Measurements from ENCODE around the gene LRBA. TPM values are rescaled to one million over a fixed set of nuclear protein-coding genes. Genes with fewer than 3 reads are reported as not detected.

The LRBA gene
- total and polyA plus RNA-seq, 2 of the 4 experiments (the other 2 are of a cell fraction): 10.2 to 51.6 TPM

DNA sequence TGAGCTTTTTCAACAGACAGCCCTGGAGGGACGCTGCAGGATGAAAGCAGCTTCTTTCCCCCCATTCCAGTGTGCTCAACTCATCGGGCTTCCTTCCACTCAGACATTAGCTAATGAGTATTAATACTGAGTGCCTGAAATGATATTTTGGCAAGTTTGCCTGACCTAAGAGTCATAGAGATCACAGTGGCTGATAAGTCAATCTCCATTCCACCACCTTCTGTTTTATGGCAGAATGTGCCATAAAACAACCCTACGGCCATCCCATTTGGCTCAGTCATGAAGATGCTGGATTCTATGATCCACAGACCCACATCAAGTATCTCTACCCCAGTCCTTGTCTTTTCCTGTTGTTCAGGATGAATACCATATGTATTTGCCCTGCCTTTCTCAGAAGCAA is 481.4 kb downstream of the LRBA start:
- H4K20me1 ChIP-seq (ENCODE audit: insufficient read depth, low read length): no peaks in the 10 kb centered on the region
- H3K36me3 ChIP-seq (ENCODE audit: control insufficient read depth, insufficient read depth, low read length): no peaks in the 10 kb centered on the region
- H2BK20ac ChIP-seq (ENCODE audit: low read depth, low read length): no peak overlapping the region
- TF ChIP-seq MAFK (IDR thresholded peaks at IDR 0.05; ENCODE audit: low read depth, low read length): no peak
- TF ChIP-seq NFE2L2 (IDR thresholded peaks at IDR 0.05; ENCODE audit: low read depth, low read length): no peak
- no peak for TF ChIP-seq CEBPB (IDR thresholded peaks at IDR 0.05; ENCODE audit: low read depth, low read length)
- TF ChIP-seq RCOR1 (IDR thresholded peaks at IDR 0.05; ENCODE audit: insufficient replicate concordance, low read length): no peak
- no peak for TF ChIP-seq BHLHE40 (IDR thresholded peaks at IDR 0.05; ENCODE audit: low read depth, low read length)
- TF ChIP-seq, protein P1, sequence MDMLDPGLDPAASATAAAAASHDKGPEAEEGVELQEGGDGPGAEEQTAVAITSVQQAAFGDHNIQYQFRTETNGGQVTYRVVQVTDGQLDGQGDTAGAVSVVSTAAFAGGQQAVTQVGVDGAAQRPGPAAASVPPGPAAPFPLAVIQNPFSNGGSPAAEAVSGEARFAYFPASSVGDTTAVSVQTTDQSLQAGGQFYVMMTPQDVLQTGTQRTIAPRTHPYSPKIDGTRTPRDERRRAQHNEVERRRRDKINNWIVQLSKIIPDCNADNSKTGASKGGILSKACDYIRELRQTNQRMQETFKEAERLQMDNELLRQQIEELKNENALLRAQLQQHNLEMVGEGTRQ (IDR thresholded peaks at IDR 0.05; ENCODE audit: low read depth, low read length): no peak
- TF ChIP-seq CHD1 (IDR thresholded peaks at IDR 0.05; ENCODE audit: low read depth, low read length): no peak
- TF ChIP-seq FOS (IDR thresholded peaks at IDR 0.05; ENCODE audit: low read depth, low read length): no peak
- no peak for TF ChIP-seq MAZ (IDR thresholded peaks at IDR 0.05; ENCODE audit: borderline replicate concordance, low read depth, low read length)
- TF ChIP-seq, protein P2, sequence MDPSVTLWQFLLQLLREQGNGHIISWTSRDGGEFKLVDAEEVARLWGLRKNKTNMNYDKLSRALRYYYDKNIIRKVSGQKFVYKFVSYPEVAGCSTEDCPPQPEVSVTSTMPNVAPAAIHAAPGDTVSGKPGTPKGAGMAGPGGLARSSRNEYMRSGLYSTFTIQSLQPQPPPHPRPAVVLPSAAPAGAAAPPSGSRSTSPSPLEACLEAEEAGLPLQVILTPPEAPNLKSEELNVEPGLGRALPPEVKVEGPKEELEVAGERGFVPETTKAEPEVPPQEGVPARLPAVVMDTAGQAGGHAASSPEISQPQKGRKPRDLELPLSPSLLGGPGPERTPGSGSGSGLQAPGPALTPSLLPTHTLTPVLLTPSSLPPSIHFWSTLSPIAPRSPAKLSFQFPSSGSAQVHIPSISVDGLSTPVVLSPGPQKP (IDR thresholded peaks at IDR 0.05; ENCODE audit: borderline replicate concordance, low read depth, low read length): no peak
- no peak for TF ChIP-seq POLR2A (IDR thresholded peaks at IDR 0.05; ENCODE audit: low read depth, low read length)
- no peak for TF ChIP-seq MXI1 (IDR thresholded peaks at IDR 0.05; ENCODE audit: borderline replicate concordance, low read depth, low read length)
- TF ChIP-seq RFX5 (IDR thresholded peaks at IDR 0.05; ENCODE audit: low read depth, low read length): no peak
- no peak for TF ChIP-seq CTCF (conservative IDR thresholded peaks at IDR 0.05; ENCODE audit: low read depth, low read length)
- TF ChIP-seq SMC3 (IDR thresholded peaks at IDR 0.05; ENCODE audit: low read depth, low read length): no peak
- H3K23ac ChIP-seq (ENCODE audit: low read depth, low read length): no peak overlapping the region
- H3K56ac ChIP-seq (ENCODE audit: extremely low read depth, insufficient read depth, low read length): no peak overlapping the region; the same call in 1 of the 2 replicates
- no peak overlapping the region for H2AFZ ChIP-seq (replicated peaks; ENCODE audit: low read length, poor library complexity)
- BruUV-seq (replicated peaks): no TSS peak
- H3K4me3 ChIP-seq (ENCODE audit: insufficient read depth, low read depth, low read length): no peak overlapping the region
- DNase-seq (no peak), ATAC-seq (ENCODE audit: low read depth) (no peak)
- POLR2A ChIA-PET (ENCODE audit: unreplicated experiment): no interaction called here
- no peaks in the 10 kb centered on the region for H3K9me3 ChIP-seq (ENCODE audit: control insufficient read depth, insufficient read depth, low read length)
- dilution Hi-C loops (cut with HindIII; ENCODE audit: low sequenced_read_pairs, unreplicated experiment) (no loop called here), in situ Hi-C loops (cut with MboI; ENCODE audit: low sequenced_read_pairs) (no loop called here), intact Hi-C loops (cut with micrococcal nuclease) (no loop called here)
- H3K9ac ChIP-seq (ENCODE audit: low read depth, low read length): no peak overlapping the region
- H3K14ac ChIP-seq (replicated peaks; ENCODE audit: low read depth, low read length): no peak overlapping the region
- no peaks in the 10 kb centered on the region for H3K9me1 ChIP-seq (ENCODE audit: insufficient read depth, low read length)
- H3K27ac ChIP-seq (ENCODE audit: insufficient read depth, low read length): no peak overlapping the region
- WGBS, 2 experiments (ENCODE audit: extremely low coverage in 2 of 2, insufficient read length in 1 of 2): 71% methylated on average over 1 of the region's 3 CpGs; no CpG with 5 or more reads in 1 of the 2 experiments
- no peak overlapping the region for H2AK9ac ChIP-seq (replicated peaks; ENCODE audit: low read depth, low read length, poor library complexity)
- no peak overlapping the region for H2BK5ac ChIP-seq (ENCODE audit: low read depth, low read length, poor library complexity, severe bottlenecking)
- no peaks in the 10 kb centered on the region for H3K79me1 ChIP-seq (ENCODE audit: low read depth in 1 of 2, low read length in 2 of 2)
- H3K4me1 ChIP-seq (ENCODE audit: control insufficient read depth, insufficient read depth, low read length): no peaks in the 10 kb centered on the region
- no peak overlapping the region for H3K4me2 ChIP-seq (ENCODE audit: low read depth, low read length)
- H3K27me3 ChIP-seq (ENCODE audit: control insufficient read depth, insufficient read depth, low read length): no peaks in the 10 kb centered on the region
- no peak overlapping the region for H2AK5ac ChIP-seq (ENCODE audit: low read depth, low read length)
- no peak overlapping the region for H3K4ac ChIP-seq (ENCODE audit: low read depth, low read length)
- no peak overlapping the region for H4K8ac ChIP-seq (ENCODE audit: low read depth in 2 of 2, low read length in 2 of 2)
- CTCF ChIA-PET: no interaction called here
- H2BK120ac ChIP-seq (ENCODE audit: low read depth, low read length): no peak overlapping the region
- no peak overlapping the region for H3K18ac ChIP-seq (ENCODE audit: low read depth, low read length)
- H4K5ac ChIP-seq (ENCODE audit: low read depth, low read length): no peak overlapping the region
- H4K91ac ChIP-seq (ENCODE audit: insufficient read depth, low read depth, low read length): no peak overlapping the region
- no peak overlapping the region for H2BK15ac ChIP-seq (ENCODE audit: low read depth, low read length)
